ENCODE data around the gene PWWP2A. TPM values are rescaled to one million over a fixed set of nuclear protein-coding genes. Genes with fewer than 3 reads are reported as not detected.

The PWWP2A gene
- total RNA-seq, 1 donor from 2014 or later: 20.8 TPM

- Mint-ChIP-seq H3K36me3 (ENCODE audit: low read depth) (peaks cover 4% of the 10 kb centered on the region), H3K4me3 (ENCODE audit: unreplicated experiment) (no peak overlapping the region), H3K27ac (ENCODE audit: unreplicated experiment) (no peak overlapping the region), H3K4me1 (ENCODE audit: low read depth) (peaks cover 15% of the 10 kb centered on the region), H3K9me3 (ENCODE audit: low read depth) (no peaks in the 10 kb centered on the region), H3K27me3 (ENCODE audit: low read depth) (no peaks in the 10 kb centered on the region)
- no peak for TF ChIP-seq CTCF (IDR thresholded peaks at IDR 0.05)
- no peak for DNase-seq (ENCODE audit: low spot score)
Measured at GRCh38 chr5:160105686-160106360, 13.4 kb downstream of the PWWP2A start.

GRCh38 chr5:160097991-160098390, 21.3 kb downstream of the PWWP2A start:
- peaks cover 25% of the 10 kb centered on the region for H3K4me1 Mint-ChIP-seq (ENCODE audit: low read depth)
- H3K36me3 Mint-ChIP-seq (ENCODE audit: low read depth): peaks cover 16% of the 10 kb centered on the region
- no peaks in the 10 kb centered on the region for H3K27me3 Mint-ChIP-seq (ENCODE audit: low read depth)
- H3K27ac Mint-ChIP-seq (ENCODE audit: unreplicated experiment): peak overlapping the region; percentile 3
- TF ChIP-seq CTCF (IDR thresholded peaks at IDR 0.05): no peak
- DNase-seq (ENCODE audit: low spot score): no peak
- no peak overlapping the region for H3K4me3 Mint-ChIP-seq (ENCODE audit: unreplicated experiment)
- no peaks in the 10 kb centered on the region for H3K9me3 Mint-ChIP-seq (ENCODE audit: low read depth)

GRCh38 chr5:160096178-160096577, 23.1 kb downstream of the PWWP2A start:
- H3K27ac Mint-ChIP-seq (ENCODE audit: unreplicated experiment): no peak overlapping the region
- TF ChIP-seq CTCF (IDR thresholded peaks at IDR 0.05): no peak
- no peak overlapping the region for H3K4me3 Mint-ChIP-seq (ENCODE audit: unreplicated experiment)
- H3K4me1 Mint-ChIP-seq (ENCODE audit: low read depth): peaks cover 25% of the 10 kb centered on the region
- H3K9me3 Mint-ChIP-seq (ENCODE audit: low read depth): no peaks in the 10 kb centered on the region
- no peak for DNase-seq (ENCODE audit: low spot score)
- H3K36me3 Mint-ChIP-seq (ENCODE audit: low read depth): peaks cover 24% of the 10 kb centered on the region
- no peaks in the 10 kb centered on the region for H3K27me3 Mint-ChIP-seq (ENCODE audit: low read depth)

- Mint-ChIP-seq H3K9me3 (ENCODE audit: low read depth) (no peaks in the 10 kb centered on the region), H3K36me3 (ENCODE audit: low read depth) (peaks cover 21% of the 10 kb centered on the region), H3K4me1 (ENCODE audit: low read depth) (peaks cover 26% of the 10 kb centered on the region), H3K4me3 (ENCODE audit: unreplicated experiment) (no peak overlapping the region), H3K27ac (ENCODE audit: unreplicated experiment) (no peak overlapping the region), H3K27me3 (ENCODE audit: low read depth) (no peaks in the 10 kb centered on the region)
- DNase-seq (ENCODE audit: low spot score): no peak
- TF ChIP-seq CTCF (IDR thresholded peaks at IDR 0.05): no peak
Measured at GRCh38 chr5:160092960-160093707, 26.1 kb downstream of the PWWP2A start.

- H3K9me3 Mint-ChIP-seq (ENCODE audit: low read depth): no peaks in the 10 kb centered on the region
- no peak for TF ChIP-seq CTCF (IDR thresholded peaks at IDR 0.05)
- H3K4me3 Mint-ChIP-seq (ENCODE audit: unreplicated experiment): no peak overlapping the region
- H3K36me3 Mint-ChIP-seq (ENCODE audit: low read depth): peaks cover 21% of the 10 kb centered on the region
- peaks cover 22% of the 10 kb centered on the region for H3K4me1 Mint-ChIP-seq (ENCODE audit: low read depth)
- no peak for DNase-seq (ENCODE audit: low spot score)
- no peak overlapping the region for H3K27ac Mint-ChIP-seq (ENCODE audit: unreplicated experiment)
- no peaks in the 10 kb centered on the region for H3K27me3 Mint-ChIP-seq (ENCODE audit: low read depth)
Measured at GRCh38 chr5:160092514-160092913, 26.7 kb downstream of the PWWP2A start.

Measured in chondrocyte (in vitro differentiated cells).